Measurements from ENCODE around the gene YIF1B.

Gene YIF1B

GRCh38 chr19:38320969-38321339 is 5.2 kb upstream of the YIF1B start:
- CTCF ChIA-PET: interaction anchor here (0.8 to 0.9 kb wide), 2 partner anchors 56 to 77 kb away, joined by 3 read pairs; no protein-coding TSS in a partner anchor
- Mint-ChIP-seq H3K27ac (no peak overlapping the region), H3K36me3 (peaks cover 15% of the 10 kb centered on the region), H3K27me3 (peaks cover 3% of the 10 kb centered on the region), H3K9me3 (no peaks in the 10 kb centered on the region), H3K4me3 (peak overlapping the region; percentile 84), H3K4me1 (peaks cover 59% of the 10 kb centered on the region)
- DNase-seq: no peak

- H3K27ac Mint-ChIP-seq: peak within 1 kb of the TSS; percentile 74
- peak within 1 kb of the TSS; percentile 84 for H3K4me3 Mint-ChIP-seq
- DNase-seq: peak; percentile 72
- H3K27me3 Mint-ChIP-seq: peaks cover 3% of the 10 kb centered on the region
- CTCF ChIA-PET: interaction anchor here (1.0 to 1.9 kb wide), 3 partner anchors 11 to 41 kb away, joined by 3 to 8 read pairs (median 4); partner anchors contain the start of gene CATSPERG
- H3K4me1 Mint-ChIP-seq: peaks cover 65% of the 10 kb centered on the region
- H3K36me3 Mint-ChIP-seq: peaks cover 9% of the 10 kb centered on the region
- H3K9me3 Mint-ChIP-seq: no peaks in the 10 kb centered on the region
These were observed 3.9 kb upstream of the YIF1B start, which contains the start of gene KCNK6 for GRCh38 chr19:38319421-38320258. KCNK6 (plus strand) TSS chr19:38319845; CDS start chr19:38319951, 106 bp downstream.

DNA sequence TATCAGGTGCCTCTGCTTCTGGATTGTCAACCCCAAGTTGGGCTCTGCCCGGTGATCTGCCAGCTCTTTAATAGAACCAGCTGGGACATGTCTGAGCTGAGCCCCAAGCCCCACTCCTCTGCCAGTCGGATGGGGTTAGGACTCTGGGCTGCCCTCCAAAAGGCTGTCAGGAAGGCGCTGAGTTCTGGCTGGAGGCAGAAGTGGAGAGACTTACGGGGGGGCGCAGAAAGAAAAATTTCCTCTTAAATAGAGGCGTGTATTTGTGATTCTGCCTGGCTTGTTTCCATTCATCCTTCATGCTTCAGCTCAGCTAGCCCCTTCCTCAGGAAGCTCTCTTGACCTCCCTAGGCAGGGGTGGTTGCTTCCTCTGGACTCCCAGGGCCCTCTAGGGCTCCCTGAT is 2.9 kb upstream of the YIF1B start:
- Mint-ChIP-seq H3K27me3 (peaks cover 3% of the 10 kb centered on the region), H3K9me3 (no peaks in the 10 kb centered on the region), H3K4me1 (peaks cover 69% of the 10 kb centered on the region), H3K36me3 (peaks cover 9% of the 10 kb centered on the region), H3K4me3 (peak overlapping the region; percentile 84), H3K27ac (peak overlapping the region; percentile 74)
- CTCF ChIA-PET: interaction anchor here (0.9 to 1.9 kb wide), 3 partner anchors 12 to 74 kb away, joined by 3 to 8 read pairs (median 4); partner anchors contain the start of gene CATSPERG
- no peak for DNase-seq

- Mint-ChIP-seq H3K27ac (peak overlapping the region; percentile 90), H3K9me3 (no peaks in the 10 kb centered on the region), H3K4me3 (peak overlapping the region; percentile 76), H3K4me1 (peaks cover 74% of the 10 kb centered on the region), H3K27me3 (peaks cover 3% of the 10 kb centered on the region), H3K36me3 (peaks cover 11% of the 10 kb centered on the region)
- DNase-seq: peak; percentile 62
- CTCF ChIA-PET: interaction anchor here (1.9 kb wide), 1 partner anchor 18 kb away, joined by 8 read pairs; the partner anchor contains the start of gene CATSPERG
These were observed 1.4 kb upstream of the YIF1B start for GRCh38 chr19:38317104-38317612.

GRCh38 chr19:38316477-38317067 is 825 bp upstream of the YIF1B start:
- DNase-seq: no peak
- peaks cover 8% of the 10 kb centered on the region for H3K36me3 Mint-ChIP-seq
- H3K27me3 Mint-ChIP-seq: peaks cover 3% of the 10 kb centered on the region
- peak overlapping the region; percentile 90 for H3K27ac Mint-ChIP-seq
- peaks cover 68% of the 10 kb centered on the region for H3K4me1 Mint-ChIP-seq
- H3K9me3 Mint-ChIP-seq: no peaks in the 10 kb centered on the region
- CTCF ChIA-PET: no interaction called here
- peak overlapping the region; percentile 76 for H3K4me3 Mint-ChIP-seq

- Mint-ChIP-seq H3K27me3 (no peaks in the 10 kb centered on the region), H3K9me3 (no peaks in the 10 kb centered on the region), H3K36me3 (peaks cover 19% of the 10 kb centered on the region), H3K4me1 (peaks cover 26% of the 10 kb centered on the region), H3K27ac (no peak overlapping the region), H3K4me3 (no peak overlapping the region)
- CTCF ChIA-PET: interaction anchor here (1.6 kb wide), 1 partner anchor 92 kb away, joined by 3 read pairs; the partner anchor contains the start of gene FAM98C
- DNase-seq: no peak
These were observed 4.8 kb downstream of the YIF1B start for GRCh38 chr19:38310986-38311385.

DNA sequence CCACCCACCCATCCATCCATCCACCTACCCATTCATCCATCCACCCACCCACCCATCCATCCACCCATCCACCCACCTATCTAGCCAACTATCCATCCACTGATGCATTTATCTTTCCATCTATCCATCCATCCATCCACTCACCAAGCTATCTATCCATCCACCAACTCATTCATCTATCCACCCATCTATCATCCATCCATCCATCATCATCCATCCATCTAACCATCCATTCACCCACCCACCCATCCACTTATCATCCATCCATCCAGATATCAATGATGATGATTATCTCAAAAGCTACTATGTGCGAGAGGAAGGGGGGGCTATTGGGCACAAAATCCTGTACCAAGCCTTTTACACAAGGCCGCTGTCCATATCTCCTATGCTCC is 5.5 kb downstream of the YIF1B start:
- peaks cover 19% of the 10 kb centered on the region for H3K36me3 Mint-ChIP-seq
- H3K27me3 Mint-ChIP-seq: no peaks in the 10 kb centered on the region
- H3K4me1 Mint-ChIP-seq: peaks cover 24% of the 10 kb centered on the region
- no peak for DNase-seq
- H3K4me3 Mint-ChIP-seq: no peak overlapping the region
- CTCF ChIA-PET: interaction anchor here (1.6 kb wide), 1 partner anchor 93 kb away, joined by 3 read pairs; the partner anchor contains the start of gene FAM98C
- no peaks in the 10 kb centered on the region for H3K9me3 Mint-ChIP-seq
- H3K27ac Mint-ChIP-seq: no peak overlapping the region

DNA sequence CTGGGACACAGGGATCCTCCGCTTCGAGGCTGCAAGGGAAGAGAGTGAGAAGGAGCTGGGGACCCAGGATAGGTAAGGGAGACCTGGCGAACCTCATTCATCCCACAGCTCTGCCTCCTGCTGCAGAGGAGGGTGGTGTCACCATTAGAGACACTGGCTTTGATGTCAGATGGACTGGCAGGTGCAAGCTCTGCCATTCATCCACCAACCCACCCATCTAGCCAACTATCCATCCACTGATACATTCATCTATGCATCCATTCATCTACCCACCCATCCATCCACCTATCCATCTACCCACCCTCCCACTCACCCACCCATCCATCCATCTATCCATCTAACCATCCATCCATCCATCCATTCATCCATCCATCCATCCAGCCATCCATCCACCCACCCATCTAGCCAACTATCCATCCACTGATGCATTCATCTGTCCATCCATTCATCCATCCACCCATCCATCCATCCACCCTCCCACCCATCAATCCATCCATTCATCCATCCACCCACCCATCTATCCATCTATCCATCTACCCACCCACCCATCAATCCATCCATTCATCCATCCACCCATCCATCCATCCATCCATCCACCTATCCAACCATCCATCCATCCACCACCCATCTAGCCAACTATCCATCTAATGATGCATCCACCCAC is 6.0 kb downstream of the YIF1B start:
- CTCF ChIA-PET: interaction anchor here (1.6 kb wide), 1 partner anchor 93 kb away, joined by 3 read pairs; the partner anchor contains the start of gene FAM98C
- Mint-ChIP-seq H3K36me3 (peaks cover 19% of the 10 kb centered on the region), H3K27me3 (no peaks in the 10 kb centered on the region), H3K9me3 (no peaks in the 10 kb centered on the region), H3K4me3 (no peak overlapping the region), H3K4me1 (peaks cover 21% of the 10 kb centered on the region), H3K27ac (no peak overlapping the region)
- no peak for DNase-seq

DNA sequence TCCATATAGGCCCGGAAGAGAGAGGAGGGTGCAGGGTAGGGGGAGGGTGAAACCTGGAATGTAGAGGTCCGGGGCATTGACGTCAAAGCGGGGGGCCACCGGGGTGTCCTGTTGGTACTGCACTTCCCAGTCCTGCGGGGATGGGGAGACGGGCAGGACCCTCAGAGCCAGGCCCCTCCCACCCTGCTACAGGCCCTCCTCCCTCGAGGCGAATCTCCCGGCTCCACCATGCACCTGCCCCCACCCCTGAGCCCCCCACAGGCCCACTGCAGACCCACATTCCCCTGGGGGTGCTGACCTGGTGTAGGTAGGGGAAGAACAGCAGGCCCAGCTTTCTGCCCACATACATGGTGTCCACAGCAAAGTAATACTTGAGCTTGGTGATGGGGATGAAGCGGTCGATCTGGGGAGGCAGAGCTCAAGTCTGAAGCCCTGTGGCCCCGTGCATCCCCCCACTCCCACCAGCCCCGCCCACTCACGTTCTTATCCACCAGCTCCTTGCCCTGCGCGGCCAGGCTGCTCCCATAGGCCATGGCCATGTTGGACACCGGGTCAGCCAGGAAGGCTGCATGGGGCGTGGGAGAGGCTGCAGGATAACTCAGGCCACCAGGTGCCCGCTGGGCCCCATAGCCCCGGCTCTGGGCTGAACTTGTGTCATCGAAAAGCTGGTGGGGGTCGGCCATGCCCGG is 6.7 kb downstream of the YIF1B start:
- DNase-seq: no peak
- CTCF ChIA-PET: no interaction called here
- Mint-ChIP-seq H3K36me3 (peaks cover 18% of the 10 kb centered on the region), H3K4me3 (no peak overlapping the region), H3K27me3 (no peaks in the 10 kb centered on the region), H3K9me3 (no peaks in the 10 kb centered on the region), H3K4me1 (peaks cover 18% of the 10 kb centered on the region), H3K27ac (no peak overlapping the region)

- H3K27me3 Mint-ChIP-seq: no peaks in the 10 kb centered on the region
- peaks cover 15% of the 10 kb centered on the region for H3K36me3 Mint-ChIP-seq
- H3K27ac Mint-ChIP-seq: peak overlapping the region; percentile 33
- CTCF ChIA-PET: no interaction called here
- H3K4me1 Mint-ChIP-seq: peaks cover 11% of the 10 kb centered on the region
- DNase-seq: no peak
- H3K9me3 Mint-ChIP-seq: no peaks in the 10 kb centered on the region
- H3K4me3 Mint-ChIP-seq: no peak overlapping the region
These were observed 7.6 kb downstream of the YIF1B start for GRCh38 chr19:38308006-38308766.

- CTCF ChIA-PET: no interaction called here
- Mint-ChIP-seq H3K9me3 (no peaks in the 10 kb centered on the region), H3K36me3 (peaks cover 15% of the 10 kb centered on the region), H3K27ac (no peak overlapping the region), H3K4me3 (no peak overlapping the region), H3K4me1 (peaks cover 8% of the 10 kb centered on the region), H3K27me3 (no peaks in the 10 kb centered on the region)
- DNase-seq: no peak
These were observed 8.2 kb downstream of the YIF1B start for GRCh38 chr19:38307597-38307996.

GRCh38 chr19:38307076-38307475 is 8.7 kb downstream of the YIF1B start:
- H3K9me3 Mint-ChIP-seq: no peaks in the 10 kb centered on the region
- H3K4me3 Mint-ChIP-seq: no peak overlapping the region
- no peak overlapping the region for H3K27ac Mint-ChIP-seq
- H3K27me3 Mint-ChIP-seq: no peaks in the 10 kb centered on the region
- CTCF ChIA-PET: no interaction called here
- H3K4me1 Mint-ChIP-seq: peaks cover 4% of the 10 kb centered on the region
- peaks cover 12% of the 10 kb centered on the region for H3K36me3 Mint-ChIP-seq
- DNase-seq: no peak

DNA sequence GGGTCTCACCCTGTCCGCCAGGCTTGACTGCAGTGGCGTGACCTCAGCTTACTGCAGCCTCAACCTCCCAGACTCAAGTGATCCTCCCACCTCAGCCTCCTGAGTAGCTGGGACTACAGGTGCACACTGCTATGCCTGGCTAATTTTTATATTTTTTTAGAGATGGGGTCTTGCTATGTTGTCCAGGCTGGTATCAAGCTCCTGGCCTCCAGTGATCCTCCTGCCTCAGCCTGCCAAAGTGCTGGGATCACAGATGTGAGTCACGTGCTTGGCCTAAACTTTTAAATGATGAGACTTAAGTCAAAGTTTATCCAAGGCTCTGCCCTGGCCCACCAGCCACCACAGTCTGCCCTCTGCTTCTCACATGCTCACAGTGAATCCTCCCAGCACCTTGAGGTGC is 9.5 kb downstream of the YIF1B start:
- Mint-ChIP-seq H3K27me3 (no peaks in the 10 kb centered on the region), H3K9me3 (no peaks in the 10 kb centered on the region), H3K4me1 (peaks cover 4% of the 10 kb centered on the region), H3K36me3 (peaks cover 12% of the 10 kb centered on the region), H3K27ac (no peak overlapping the region), H3K4me3 (no peak overlapping the region)
- CTCF ChIA-PET: no interaction called here
- no peak for DNase-seq

Data from activated naive CD4-positive, alpha-beta T cell treated with anti-CD3 and anti-CD28 coated beads, Interleukin-2, amount 10 ng/mL, durations not matched to agents 7 days and 5 days (primary cell).